SK-N-SH (cell line): Measurements from ENCODE around the gene TNFRSF19. TPM values are rescaled to one million over a fixed set of nuclear protein-coding genes. Genes with fewer than 3 reads are reported as not detected.

Source experiments
- CTCF ChIA-PET: fragments of 300-600, 350-600 bp; formaldehyde crosslinking; extraction: SDS; loops from one replicate; lab custom pipeline; 2021; lab: Yijun Ruan, JAX
- POLR2A ChIA-PET: fragments of 350-600 bp; sonication (Branson Sonifier 250); formaldehyde crosslinking; extraction: SDS; loops from one replicate; lab custom pipeline; 2020; ENCODE audit warnings: antibody characterized with exemption, inconsistent platforms; lab: Yijun Ruan, JAX
- DNase-seq: peaks from one replicate; pipeline ENCODE4 v3.0.0; 2012
- H2AFZ ChIP-seq: fragments of 200-600 bp; sonication (generic); 2 replicates; pipeline ENCODE4 v1.8.1; 2016; ENCODE audit warnings: antibody characterized with exemption, mild to moderate bottlenecking, low read depth
- H3F3A ChIP-seq: fragments of 200-600 bp; sonication (generic); replicated peaks from 2 replicates; pipeline ENCODE3; 2016; ENCODE audit warnings: antibody characterized with exemption, mild to moderate bottlenecking; ENCODE audit not compliant: insufficient read depth
- H3K27ac ChIP-seq, 2 experiments: fragments of 200-500 bp in 1 of 2; fragments of 200-600 bp in 1 of 2; sonication (Bioruptor generic) in 1 of 2; sonication (generic), shearing (Covaris generic) in 1 of 2; 2 replicates each; pipeline versions ENCODE4 v1.5.1 to v1.6.1; 2014 to 2016; ENCODE audit warnings: low read depth in 2 of 2, inconsistent platforms in 1 of 2, low read length in 1 of 2, mild to moderate bottlenecking in 1 of 2, mixed read lengths in 1 of 2
- H3K27me3 ChIP-seq: fragments of 200-600 bp; sonication (generic), shearing (Covaris generic); 2 replicates; pipeline ENCODE4 v1.6.1; 2016; ENCODE audit warnings: mixed run types; ENCODE audit not compliant: insufficient read depth
- H3K36me3 ChIP-seq, 2 experiments: fragments of 200-500 bp in 1 of 2; fragments of 200-600 bp in 1 of 2; sonication (Bioruptor generic) in 1 of 2; sonication (generic) in 1 of 2; replicated peaks in 1 of 2; 2 replicates each; pipeline versions ENCODE3 to v1.5.1; 2014 to 2016; ENCODE audit warnings: low read length in 1 of 2, mild to moderate bottlenecking in 1 of 2; ENCODE audit not compliant: insufficient read depth in 2 of 2, control insufficient read depth in 1 of 2
- H3K4me1 ChIP-seq, 2 experiments: fragments of 200-500 bp in 1 of 2; fragments of 200-600 bp in 1 of 2; sonication (Bioruptor generic) in 1 of 2; sonication (generic), shearing (Covaris generic) in 1 of 2; 2 replicates each; pipeline versions ENCODE4 v1.5.1 to v1.6.1; 2014 to 2016; ENCODE audit warnings: low read depth in 1 of 2, low read length in 1 of 2, mixed run types in 1 of 2; ENCODE audit not compliant: insufficient read depth in 2 of 2, control insufficient read depth in 1 of 2
- H3K4me2 ChIP-seq: fragments of 200-600 bp; sonication (generic), shearing (Covaris generic); 2 replicates; pipeline ENCODE4 v1.6.1; 2017; ENCODE audit warnings: mixed run types
- H3K4me3 ChIP-seq, 2 experiments: fragments of 200-500 bp in 1 of 2; fragments of 200-600 bp in 1 of 2; sonication (Bioruptor generic) in 1 of 2; sonication (generic), shearing (Covaris generic) in 1 of 2; 2 replicates each; pipeline versions ENCODE4 v1.5.1 to v1.8.1; 2014 to 2016; ENCODE audit warnings: low read depth in 2 of 2, inconsistent platforms in 1 of 2, low read length in 1 of 2, mild to moderate bottlenecking in 1 of 2, mixed read lengths in 1 of 2, moderate library complexity in 1 of 2
- H3K79me2 ChIP-seq: fragments of 200-600 bp; sonication (generic); 2 replicates; pipeline ENCODE4 v1.8.1; 2017; ENCODE audit warnings: mild to moderate bottlenecking; ENCODE audit not compliant: insufficient read depth
- H3K9ac ChIP-seq: fragments of 200-600 bp; sonication (generic); 2 replicates; pipeline ENCODE4 v1.6.1; 2017; ENCODE audit warnings: mixed run types
- H3K9me2 ChIP-seq: fragments of 200-600 bp; sonication (generic); 2 replicates; pipeline ENCODE4 v1.6.1; 2017; ENCODE audit warnings: mixed run types
- H3K9me3 ChIP-seq: fragments of 200-600 bp; sonication (generic); 2 replicates; pipeline ENCODE4 v1.6.1; 2017; ENCODE audit warnings: mixed run types, mild to moderate bottlenecking, moderate library complexity
- H4K20me1 ChIP-seq: fragments of 200-600 bp; sonication (generic); 2 replicates; pipeline ENCODE4 v1.6.1; 2017; ENCODE audit warnings: mild to moderate bottlenecking, mixed run types; ENCODE audit not compliant: insufficient read depth
- CHD2 ChIP-seq: fragments of 150-350 bp; IDR thresholded peaks from 2 replicates; pipeline ENCODE4 v1.6.1; 2018; ENCODE audit warnings: low read length; ENCODE audit not compliant: partially characterized antibody
- EP300 ChIP-seq, 2 experiments: IDR thresholded peaks; 2 replicates each; pipeline versions ENCODE4 v1.4.0 to v1.6.1; 2012; ENCODE audit warnings: borderline replicate concordance in 1 of 2, low read depth in 1 of 2, low read length in 1 of 2
- EZH2phosphoT487 ChIP-seq: fragments of 200-600 bp; sonication (generic); IDR thresholded peaks from 2 replicates; pipeline ENCODE4 v1.6.1; 2017; ENCODE audit warnings: low read depth, mixed run types, mild to moderate bottlenecking, antibody characterized with exemption, moderate library complexity, borderline replicate concordance
- FOSL2 ChIP-seq: IDR thresholded peaks from 2 replicates; pipeline ENCODE4 v1.4.0; 2012; ENCODE audit warnings: low read depth, mild to moderate bottlenecking, moderate library complexity, borderline replicate concordance
- FOXM1 ChIP-seq: IDR thresholded peaks from 2 replicates; pipeline ENCODE4 v1.4.0; 2012; ENCODE audit warnings: low read depth, mild to moderate bottlenecking
- GABPA ChIP-seq: IDR thresholded peaks from 2 replicates; pipeline ENCODE4 v1.4.0; 2012; ENCODE audit warnings: low read depth, mild to moderate bottlenecking
- GATA2 ChIP-seq: sonication (generic); formaldehyde crosslinking; IDR thresholded peaks from 2 replicates; pipeline ENCODE4 v1.5.0; 2020; ENCODE audit warnings: mild to moderate bottlenecking, missing genetic modification reagents
- IRF3 ChIP-seq: fragments of 150-350 bp; IDR thresholded peaks from 2 replicates; pipeline ENCODE4 v1.6.1; 2016; ENCODE audit warnings: mild to moderate bottlenecking, low read depth, low read length
- MEF2A ChIP-seq: IDR thresholded peaks from 2 replicates; pipeline ENCODE4 v1.4.0; 2012; ENCODE audit warnings: low read depth, borderline replicate concordance
- NRF1 ChIP-seq: IDR thresholded peaks from 2 replicates; pipeline ENCODE4 v1.6.1; 2012; ENCODE audit warnings: low read depth, mild to moderate bottlenecking, low read length
- REST ChIP-seq: IDR thresholded peaks from 2 replicates; pipeline ENCODE4 v1.6.1; 2012; ENCODE audit warnings: mild to moderate bottlenecking, low read depth, low read length, moderate library complexity
- RFX5 ChIP-seq: IDR thresholded peaks from 2 replicates; pipeline ENCODE4 v1.6.1; 2012; ENCODE audit warnings: mild to moderate bottlenecking, improper control_type of control experiment, low read length
- SIN3A ChIP-seq: IDR thresholded peaks from 2 replicates; pipeline ENCODE4 v1.6.1; 2012; ENCODE audit warnings: low read depth, mild to moderate bottlenecking, low read length, moderate library complexity, borderline replicate concordance
- SMC3 ChIP-seq: IDR thresholded peaks from 2 replicates; pipeline ENCODE4 v1.6.1; 2012; ENCODE audit warnings: low read depth, low read length, improper control_type of control experiment
- TAF1 ChIP-seq: IDR thresholded peaks from 2 replicates; pipeline ENCODE4 v1.6.1; 2012; ENCODE audit warnings: low read depth, mild to moderate bottlenecking, low read length, moderate library complexity, borderline replicate concordance
- TCF12 ChIP-seq: IDR thresholded peaks from 2 replicates; pipeline ENCODE4 v1.4.0; 2012
- USF2 ChIP-seq: fragments of 150-350 bp; IDR thresholded peaks from 2 replicates; pipeline ENCODE4 v1.6.1; 2017; ENCODE audit warnings: antibody characterized with exemption, low read length, low read depth, borderline replicate concordance
- YY1 ChIP-seq: IDR thresholded peaks from 2 replicates; pipeline ENCODE4 v1.4.0; 2012; ENCODE audit warnings: low read depth, mild to moderate bottlenecking
- ZBTB33 ChIP-seq: IDR thresholded peaks from 2 replicates; pipeline ENCODE4 v1.4.0; 2012; ENCODE audit warnings: low read depth, borderline replicate concordance
- WGBS: methylation state at CpG from one replicate; pipeline ENCODE4 v1.1.6; 2017; ENCODE audit warnings: low lambda C conversion rate; 5-methylcytosine and 5-hydroxymethylcytosine counted together
- polyA plus RNA-seq, 3 experiments: library from polyadenylated mRNA; depleted of rRNA; stranded (reverse); fragments of >200 nt; gene quantifications; 2 replicates each; pipeline ENCODE4 v1.2.3, GENCODE V29; 2012

Gene TNFRSF19
- polyA plus RNA-seq, 1 of the 3 experiments (the other 2 are of a cell fraction): 4.6 TPM

GRCh38 chr13:23644126-23644419, 73.9 kb downstream of the TNFRSF19 start:
- H4K20me1 ChIP-seq: no peaks in the 10 kb centered on the region
- no peaks in the 10 kb centered on the region for H3K79me2 ChIP-seq
- POLR2A ChIA-PET: no interaction called here
- H3F3A ChIP-seq: no peaks in the 10 kb centered on the region
- H2AFZ ChIP-seq: no peak overlapping the region
- H3K27me3 ChIP-seq: no peaks in the 10 kb centered on the region
- H3K36me3 ChIP-seq: no peaks in the 10 kb centered on the region
- H3K9me2 ChIP-seq: no peaks in the 10 kb centered on the region
- no peak overlapping the region for H3K4me3 ChIP-seq
- no peak overlapping the region for H3K27ac ChIP-seq
- CTCF ChIA-PET: no interaction called here
- no peak overlapping the region for H3K4me2 ChIP-seq
- DNase-seq: no peak
- H3K9me3 ChIP-seq: no peaks in the 10 kb centered on the region
- H3K4me1 ChIP-seq: 0 out of 4 replicates have a peak, but pooled peaks cover 0 to 2% of the 10 kb centered on the region in 2 experiments
- TF ChIP-seq MEF2A (no peak), GABPA (no peak), NRF1 (no peak), TAF1 (no peak), CHD2 (no peak), REST (no peak), USF2 (no peak), EZH2phosphoT487 (no peak), ZBTB33 (no peak), FOXM1 (no peak), SIN3A (no peak), RFX5 (no peak), GATA2 (CRISPR knock-in tag) (no peak), FOSL2 (no peak), TCF12 (no peak), IRF3 (no peak), YY1 (no peak), EP300 (IDR thresholded peaks at IDR 0.05; ENCODE audit: borderline replicate concordance in 1 of 2, low read depth in 1 of 2, low read length in 1 of 2) (no peak), SMC3 (no peak)
- 85% methylated on average over 2 of the region's 2 CpGs for WGBS
- H3K9ac ChIP-seq: no peak overlapping the region
